ENCODE measurements around the gene ESAM.

- TF ChIP-seq CTCF (IDR thresholded peaks at IDR 0.05; ENCODE audit: low read length) = no peak
- TF ChIP-seq EZH2phosphoT487 (IDR thresholded peaks at IDR 0.05; ENCODE audit: low read length) = no peak
Observed at GRCh38 chr11:124762624-124763155, 600 bp upstream of the ESAM start.

Measured in MM.1S (cell line).